Occipital lobe (tissue), 2 donors: ENCODE measurements around the gene PLEKHA5. TPM values are rescaled to one million over a fixed set of nuclear protein-coding genes. Genes with fewer than 3 reads are reported as not detected.

Experiments used
- DNase-seq: peaks from one replicate; lab custom pipeline; 2025; lab: John Stamatoyannopoulos, UW
- total RNA-seq: library from RNA; depleted of rRNA; stranded (reverse); fragments of >200 nt; gene quantifications from one replicate; pipeline ENCODE4 v1.2.3, GENCODE V29; 2014

Gene PLEKHA5
- total RNA-seq, 1 donor from 2014 or later: 73.6 TPM

DNA sequence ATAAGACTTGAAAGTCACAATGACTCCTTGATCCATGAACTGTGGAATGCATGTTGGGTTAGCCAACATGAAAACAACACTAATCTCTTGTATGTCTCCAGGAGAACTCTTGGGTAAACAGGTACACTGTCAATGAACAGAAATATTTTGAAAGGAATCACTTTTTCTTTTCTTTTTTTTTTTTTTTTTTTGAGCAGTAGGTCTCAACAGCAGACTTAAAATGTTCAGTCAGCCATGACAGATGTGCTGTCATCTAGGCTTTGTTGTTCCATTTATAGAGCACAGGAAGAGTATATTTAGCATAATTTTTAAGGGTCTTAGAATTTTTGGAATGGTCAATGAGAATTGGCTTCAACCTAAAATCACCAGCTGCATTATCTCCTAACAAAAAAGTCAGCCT, 2.3 kb upstream of the PLEKHA5 start:
- DNase-seq: no peak

DNA sequence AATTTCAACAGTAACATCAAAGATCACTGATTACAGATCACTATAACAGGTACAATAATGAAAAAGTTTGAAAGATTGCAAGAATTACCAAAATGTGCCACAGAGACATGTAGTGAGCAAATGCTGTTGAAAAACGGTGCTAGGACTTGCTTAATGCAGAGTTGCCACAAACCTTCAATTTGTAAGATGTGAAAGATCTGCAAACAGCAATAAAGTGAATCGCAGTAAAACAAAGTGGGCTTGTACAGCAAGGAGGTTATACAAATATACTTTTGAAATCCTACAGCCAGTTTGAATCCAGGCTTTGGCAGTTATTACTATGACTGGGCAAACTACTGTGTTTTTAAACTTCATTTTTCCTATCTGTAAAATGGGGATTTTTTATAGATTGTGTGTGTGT, 1.0 kb upstream of the PLEKHA5 start:
- DNase-seq: no peak

DNA sequence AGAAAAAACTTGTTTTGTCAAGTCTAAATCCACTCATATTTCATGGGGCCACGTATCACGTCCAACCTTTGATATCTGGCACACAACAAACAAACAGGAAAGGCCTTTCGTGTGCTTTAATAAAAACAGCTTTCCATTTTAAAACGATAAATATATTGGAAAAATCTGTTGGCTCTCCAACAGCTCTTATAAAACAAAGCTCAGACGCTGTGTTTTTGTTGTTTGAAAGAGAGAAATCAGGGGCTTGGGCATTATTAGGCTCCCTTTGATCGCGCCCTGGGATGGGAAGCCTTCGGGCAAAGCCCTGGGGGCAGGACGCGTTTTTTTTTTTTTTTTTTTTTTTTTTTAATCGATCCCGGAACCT, 429 bp upstream of the PLEKHA5 start:
- no peak for DNase-seq

DNA sequence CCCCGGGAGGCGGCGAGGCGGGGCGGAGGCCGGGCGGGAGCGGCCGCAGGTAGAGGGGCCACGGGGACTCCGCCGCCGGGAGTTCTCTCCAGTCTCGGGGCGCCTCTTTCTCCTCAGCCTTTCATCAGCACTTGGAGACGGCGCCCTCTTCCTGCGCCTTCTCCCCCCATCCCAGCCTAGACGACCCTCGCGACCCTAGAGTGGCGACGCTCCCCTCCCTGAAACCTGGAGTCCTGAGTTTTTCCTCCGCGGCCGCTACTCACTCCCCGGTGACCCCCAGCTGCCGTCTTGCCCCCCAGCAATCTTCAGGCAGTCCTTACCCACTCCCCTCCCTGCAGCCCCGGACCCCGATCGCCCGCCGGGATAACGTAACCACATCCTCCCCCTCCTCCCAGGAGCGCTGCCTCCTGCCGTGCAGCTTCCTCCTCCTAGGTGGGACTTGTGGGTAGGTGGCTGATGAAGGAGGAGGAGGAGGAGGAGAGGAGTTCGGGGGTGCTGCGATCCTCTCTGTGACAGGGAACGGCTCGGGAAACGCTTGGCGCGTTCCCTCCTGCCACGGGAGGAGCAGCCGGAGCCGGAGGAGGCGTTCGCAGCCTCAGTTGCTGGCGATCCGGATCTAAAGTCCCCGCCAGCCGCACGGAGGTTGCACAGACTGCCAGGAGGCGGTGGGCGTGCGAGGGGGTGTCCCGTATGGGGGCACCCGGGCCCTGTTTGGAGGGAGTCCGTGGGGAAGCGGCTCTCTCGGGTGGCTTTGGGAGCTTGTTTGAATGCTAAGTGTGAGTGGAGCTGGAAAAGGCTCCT, 891 bp downstream of the PLEKHA5 start:
- DNase-seq: peak; percentile 32

DNA sequence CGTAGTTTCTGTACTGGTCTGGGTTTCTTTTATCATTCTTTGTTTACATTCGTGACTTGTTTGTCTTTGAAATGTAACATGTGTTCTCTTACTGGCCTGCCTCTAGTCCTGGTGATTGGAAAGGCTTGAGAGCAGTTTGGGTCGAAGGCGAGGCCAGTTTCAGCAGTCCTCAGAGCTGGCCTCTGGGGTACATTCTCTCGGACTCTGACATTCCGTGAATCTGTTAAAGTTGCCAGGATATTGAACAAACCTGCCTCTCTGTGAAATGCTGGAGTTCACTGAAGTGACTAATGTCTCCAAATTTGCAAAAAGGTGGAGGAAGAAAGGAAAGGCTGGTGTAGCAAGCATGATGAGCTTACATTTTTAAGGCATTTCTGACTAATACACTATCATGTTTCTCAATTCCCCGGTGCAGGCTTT, 1.5 kb downstream of the PLEKHA5 start:
- peak; percentile 32 for DNase-seq

DNA sequence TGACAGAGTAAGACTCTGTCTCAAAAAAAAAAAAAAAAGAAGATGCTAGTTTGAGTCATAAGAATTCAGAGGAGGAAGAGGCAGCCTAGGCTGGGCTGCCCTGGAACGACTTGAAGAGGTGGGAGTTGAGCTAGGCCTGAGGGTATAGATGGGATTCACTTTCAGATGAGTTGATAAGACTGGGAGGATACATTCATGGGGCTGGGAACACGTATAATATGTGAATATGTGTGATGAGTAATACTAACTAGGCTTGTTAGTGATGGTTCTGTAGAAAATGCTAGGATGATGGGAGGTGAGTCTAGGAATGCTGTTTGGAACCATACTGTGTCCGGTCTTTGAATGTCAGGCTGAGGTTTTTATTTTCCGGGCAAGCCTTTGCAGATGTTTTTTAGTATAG, 9.0 kb downstream of the PLEKHA5 start:
- DNase-seq: no peak

DNA sequence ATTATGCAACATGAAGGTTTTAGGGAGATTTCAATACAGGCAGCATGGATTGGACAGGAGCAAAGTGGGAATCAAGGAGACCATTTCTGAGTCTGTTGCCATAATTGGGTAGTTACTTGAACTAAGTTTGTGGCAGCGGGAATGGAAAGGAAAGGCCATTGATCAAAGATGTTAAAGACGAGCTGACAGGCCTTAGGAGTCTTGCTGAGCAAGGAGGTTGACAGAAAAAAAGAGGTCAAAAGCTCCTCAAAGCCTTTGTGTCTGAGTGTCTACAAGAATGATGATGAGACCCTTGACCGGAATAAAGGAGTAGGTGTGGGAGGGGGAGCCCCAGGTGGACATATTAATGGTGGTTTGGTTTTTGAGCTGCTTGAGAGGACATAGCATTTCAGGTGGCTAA, 9.4 kb downstream of the PLEKHA5 start:
- DNase-seq: no peak

DNA sequence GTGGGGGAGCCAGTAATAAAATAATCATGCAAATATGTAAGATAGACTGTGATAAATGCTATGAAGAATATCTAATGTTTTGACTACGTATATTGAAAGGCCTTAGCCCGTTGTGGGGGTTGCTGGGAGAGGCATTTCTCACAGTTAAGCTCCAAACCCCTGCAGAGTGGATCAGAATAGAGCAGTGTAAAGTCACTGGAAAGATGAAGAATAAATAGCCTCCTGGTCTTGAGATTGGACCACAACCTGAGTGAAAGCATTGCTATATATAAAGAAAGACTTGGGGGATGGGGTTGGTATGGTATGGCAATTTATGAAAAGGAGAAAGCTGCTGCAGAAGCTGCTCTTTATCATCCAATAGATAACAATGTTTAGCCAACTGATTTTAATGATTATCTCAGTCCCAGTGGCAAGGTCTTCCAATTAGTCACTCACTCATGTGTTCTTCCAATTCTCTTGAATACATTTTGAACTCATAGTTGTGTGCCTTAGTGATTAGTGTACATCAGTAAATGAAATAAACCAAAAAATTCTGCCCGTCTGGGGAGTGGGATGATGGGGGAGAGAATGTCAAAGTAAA, 10.2 kb downstream of the PLEKHA5 start:
- DNase-seq: no peak

DNA sequence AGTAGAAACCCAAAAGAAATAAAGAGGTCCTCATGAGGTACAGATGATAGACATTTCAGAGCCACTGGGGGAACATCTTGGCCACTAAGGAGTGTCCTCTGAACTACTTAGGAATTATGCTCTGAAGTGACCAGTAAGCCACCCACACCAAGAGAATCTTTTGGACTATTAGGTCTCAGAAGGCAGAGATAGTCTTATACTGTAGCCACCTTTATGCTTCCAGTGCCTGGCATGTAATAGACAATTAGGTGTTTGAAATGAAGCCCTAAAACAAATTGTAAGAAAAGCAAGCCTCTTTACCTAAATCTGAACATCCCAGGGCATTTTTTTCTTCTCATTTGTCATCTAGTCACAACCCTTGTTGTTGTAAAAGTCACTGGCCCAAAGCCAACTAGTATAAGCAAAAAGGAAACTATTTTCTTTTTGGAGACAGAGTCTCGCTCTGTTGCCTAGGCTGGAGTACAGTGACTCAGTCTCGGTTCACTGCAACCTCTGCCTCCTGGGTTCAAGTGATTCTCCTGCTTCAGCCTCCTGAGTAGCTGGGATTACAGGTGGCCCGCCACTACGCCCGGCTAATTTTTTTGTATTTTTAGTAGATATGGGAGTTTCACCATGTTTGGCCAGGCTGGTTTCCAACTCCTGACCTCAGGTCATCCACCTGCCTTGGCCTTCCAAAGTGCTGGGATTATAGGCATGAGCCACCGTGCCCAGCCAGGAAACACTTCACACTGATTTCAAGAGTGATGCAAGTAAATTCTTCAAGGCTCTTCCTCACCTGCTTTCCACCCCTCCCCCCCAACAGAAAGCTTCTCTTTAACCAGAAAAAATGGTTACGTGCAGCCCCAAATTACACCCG, 11.1 kb downstream of the PLEKHA5 start:
- DNase-seq: no peak

DNA sequence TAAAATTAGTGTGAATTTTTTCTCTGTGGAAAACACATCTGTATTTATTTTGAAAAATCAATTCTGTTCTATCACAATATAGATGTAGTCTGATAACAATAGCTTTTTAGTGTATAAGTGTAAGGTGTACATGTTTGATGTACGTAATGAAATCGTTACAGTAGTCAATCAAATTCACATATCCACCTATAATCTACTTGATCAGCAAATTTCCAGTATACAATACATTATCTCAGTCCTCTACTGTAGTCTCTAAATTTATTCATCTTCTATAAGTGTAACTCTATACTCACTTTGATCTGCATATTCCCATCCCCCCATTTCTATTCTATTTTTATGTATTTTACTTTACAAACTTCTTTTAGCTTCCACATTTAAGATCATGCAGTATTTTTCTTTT, 13.0 kb downstream of the PLEKHA5 start:
- no peak for DNase-seq

DNA sequence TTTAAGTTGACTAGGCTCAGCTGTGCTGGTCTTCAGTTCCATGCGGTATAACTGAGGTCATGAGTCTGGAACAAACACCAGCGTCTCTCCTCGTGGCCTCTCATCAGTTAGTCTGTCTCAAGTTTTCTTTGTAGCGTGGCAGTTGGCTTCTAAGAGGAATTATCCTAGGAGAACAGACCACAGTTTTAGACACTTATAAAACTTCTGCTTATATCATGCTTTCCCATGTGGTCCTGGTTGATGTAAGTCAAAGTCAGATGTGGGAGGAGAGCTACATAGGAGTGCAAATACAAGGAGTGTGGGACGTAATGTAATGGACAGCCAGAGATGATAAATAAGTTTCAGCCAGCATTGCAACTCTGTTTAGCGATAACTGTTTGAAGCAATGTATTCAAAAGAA, 14.8 kb downstream of the PLEKHA5 start:
- DNase-seq: no peak

DNA sequence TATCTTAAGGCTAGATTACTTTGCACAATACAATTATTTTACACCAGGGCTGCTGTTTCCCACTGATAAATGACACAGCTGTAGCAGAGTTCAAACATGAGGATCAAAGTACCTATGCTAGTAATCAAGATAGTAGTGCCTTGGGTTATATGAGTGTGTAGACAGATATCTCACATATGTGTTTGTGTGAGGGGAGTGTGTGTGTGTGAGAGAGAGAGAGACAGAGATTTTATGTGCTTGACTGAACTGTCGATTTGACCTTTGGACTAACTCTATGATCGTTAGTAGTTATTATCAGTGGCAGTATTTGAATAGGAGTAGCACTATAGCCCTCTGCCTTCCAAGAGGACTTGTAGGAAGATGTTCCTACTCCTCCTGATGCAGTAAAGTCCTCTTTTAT, 15.5 kb downstream of the PLEKHA5 start:
- DNase-seq: no peak

DNA sequence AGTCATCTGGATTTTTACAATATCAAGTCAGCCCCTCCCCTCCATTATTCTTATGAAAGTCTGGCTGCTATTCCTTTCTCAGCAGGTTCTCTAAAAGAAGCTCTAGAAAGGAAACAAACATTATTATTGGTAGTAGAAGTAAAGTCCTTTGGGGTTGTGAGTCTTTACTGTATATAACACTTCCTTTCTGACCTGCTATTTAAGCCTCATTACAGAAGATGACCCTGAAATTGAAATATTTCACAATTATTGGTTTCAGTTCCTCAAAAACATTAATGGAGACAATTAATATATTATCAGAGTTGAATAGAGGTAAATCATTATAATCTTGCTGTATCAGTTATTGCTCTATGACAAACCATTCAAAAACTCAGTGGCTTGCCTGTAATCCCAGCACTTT, 19.3 kb downstream of the PLEKHA5 start:
- DNase-seq: no peak

DNA sequence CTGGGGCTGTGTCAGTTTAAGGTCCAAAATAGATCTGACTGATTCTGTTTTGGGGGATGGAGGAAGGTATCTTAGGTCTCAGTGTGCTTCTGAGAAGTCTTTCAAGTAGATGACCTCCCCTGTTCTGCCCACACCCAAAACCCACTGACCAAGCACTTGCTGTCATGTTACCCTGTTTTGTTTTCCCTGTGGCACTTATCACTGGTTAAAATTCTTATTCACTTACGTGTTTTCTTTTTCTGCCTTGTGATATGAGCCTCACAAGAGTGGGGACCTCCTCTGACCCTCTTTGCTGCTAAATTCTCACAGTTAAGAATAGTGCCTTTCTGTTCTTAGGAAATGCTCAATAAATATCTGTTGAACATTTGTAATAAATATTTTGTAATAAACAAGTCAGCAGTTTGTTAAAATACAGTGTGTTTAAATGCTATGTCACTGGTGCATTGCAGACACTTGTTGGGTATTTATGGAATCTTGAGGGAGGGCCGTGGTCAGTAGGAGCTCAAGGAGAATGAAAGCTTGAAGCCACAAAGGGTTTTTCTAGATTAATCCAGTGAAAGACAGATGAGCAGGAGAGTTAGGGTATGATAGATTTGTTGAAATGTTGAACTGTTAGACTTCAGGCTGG, 20.9 kb downstream of the PLEKHA5 start:
- no peak for DNase-seq

DNA sequence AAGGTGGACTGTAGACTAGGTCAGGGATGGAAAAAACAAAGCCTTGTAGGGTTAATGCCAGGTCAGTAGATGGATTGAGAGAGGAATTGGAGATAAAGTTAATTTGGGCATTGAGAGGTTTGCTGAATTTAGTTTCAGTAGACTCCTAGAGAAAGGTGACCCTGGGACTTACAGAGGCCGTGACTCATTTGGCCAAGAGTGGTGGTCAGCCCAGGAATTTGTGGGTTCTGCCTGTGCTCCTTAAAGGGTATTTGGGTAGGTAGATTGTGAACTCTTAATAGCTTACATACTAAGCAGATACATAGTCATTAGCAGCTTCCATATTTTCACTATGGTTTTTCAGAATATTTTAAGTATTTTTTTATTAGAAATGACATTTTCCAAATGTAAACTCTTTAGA, 21.8 kb downstream of the PLEKHA5 start:
- no peak for DNase-seq

DNA sequence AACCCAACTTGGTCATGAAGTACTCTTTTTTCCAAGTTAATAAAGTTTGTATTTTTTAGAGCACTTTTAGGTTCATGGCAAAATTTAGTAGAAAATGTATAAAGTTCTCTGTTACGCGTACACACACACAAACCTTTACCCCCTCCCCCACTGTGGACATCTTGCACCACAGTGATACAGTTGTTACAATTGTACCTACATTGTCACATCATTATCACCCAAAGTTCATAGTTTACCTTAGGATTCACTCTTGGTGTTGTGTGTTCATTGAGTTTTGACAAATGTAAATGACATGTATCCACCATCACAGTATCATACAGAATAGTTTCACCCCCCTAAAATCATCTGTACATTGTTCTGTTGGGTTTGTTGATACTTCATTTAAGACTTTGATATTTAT, 23.9 kb downstream of the PLEKHA5 start:
- no peak for DNase-seq

DNA sequence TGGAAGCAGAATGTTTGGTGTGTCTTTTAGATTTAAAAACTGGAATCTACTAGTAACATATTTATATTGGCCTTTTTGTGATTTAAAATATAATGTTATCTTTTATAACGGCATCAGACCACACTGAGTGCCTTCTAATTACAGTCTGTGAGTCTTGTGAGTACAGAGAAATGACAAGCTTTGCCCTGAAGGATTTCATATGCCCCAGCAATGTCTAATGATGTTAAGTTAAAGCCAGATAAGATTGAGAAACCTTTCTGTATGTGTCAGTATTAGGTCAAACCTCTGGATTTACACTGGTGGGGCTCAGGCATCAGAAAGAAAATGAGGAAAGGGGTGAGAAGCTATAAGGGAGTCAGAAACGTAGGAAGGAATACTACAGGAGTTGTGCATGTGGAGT, 25.2 kb downstream of the PLEKHA5 start:
- DNase-seq: no peak

DNA sequence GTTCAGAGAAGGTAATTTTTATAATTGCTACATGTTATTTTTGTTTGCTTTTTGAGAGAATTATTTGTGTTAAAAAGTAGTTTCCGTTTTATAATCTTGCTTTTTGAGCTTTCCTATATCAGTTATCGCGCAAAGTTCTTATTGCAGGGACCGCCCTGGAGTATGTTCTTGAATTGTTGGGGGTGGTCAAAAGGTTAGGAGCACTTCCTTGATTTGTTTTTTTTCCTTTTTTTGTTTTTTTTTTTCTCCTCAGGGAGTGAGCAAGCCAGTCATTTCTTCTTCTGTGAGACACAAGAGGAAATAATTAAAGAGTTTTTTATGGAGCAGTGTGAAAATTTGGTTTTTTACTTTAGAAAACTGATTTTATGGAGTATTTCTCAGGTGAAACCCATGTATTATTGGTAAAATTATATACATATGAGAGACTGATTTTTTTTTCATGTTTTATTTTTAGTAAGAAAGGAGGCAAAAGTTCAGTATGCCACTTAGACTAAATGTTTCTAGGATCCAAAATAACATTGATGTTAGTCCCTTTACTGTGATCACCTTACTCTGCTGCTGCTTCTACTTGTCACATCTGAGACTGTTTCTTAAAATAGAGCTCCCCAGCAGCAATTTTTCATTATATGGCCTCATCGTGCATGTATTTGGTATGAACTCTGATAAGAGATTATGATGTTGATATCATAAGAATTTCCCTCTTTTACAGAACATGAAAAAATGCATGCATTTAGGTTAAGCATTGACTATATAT, 26.6 kb downstream of the PLEKHA5 start:
- DNase-seq: no peak

DNA sequence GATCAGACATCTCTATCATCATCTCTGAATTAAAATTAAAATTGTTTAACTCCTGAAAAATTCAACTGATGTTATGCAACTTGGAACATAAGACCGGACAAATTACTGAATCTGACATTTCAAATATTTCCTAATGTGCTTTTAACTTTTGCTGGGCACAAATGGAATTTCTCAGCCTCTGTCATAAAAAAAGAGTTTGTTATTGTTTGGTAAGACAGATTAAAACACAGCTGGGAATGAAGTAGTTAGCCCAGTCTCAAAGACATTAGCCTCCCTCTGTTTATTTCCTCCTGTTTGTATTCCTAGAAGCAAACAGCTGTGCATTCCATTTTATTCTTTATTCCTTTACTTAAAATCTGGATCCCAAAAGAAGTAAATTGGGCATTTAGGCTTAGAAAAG, 29.4 kb downstream of the PLEKHA5 start:
- DNase-seq: no peak

DNA sequence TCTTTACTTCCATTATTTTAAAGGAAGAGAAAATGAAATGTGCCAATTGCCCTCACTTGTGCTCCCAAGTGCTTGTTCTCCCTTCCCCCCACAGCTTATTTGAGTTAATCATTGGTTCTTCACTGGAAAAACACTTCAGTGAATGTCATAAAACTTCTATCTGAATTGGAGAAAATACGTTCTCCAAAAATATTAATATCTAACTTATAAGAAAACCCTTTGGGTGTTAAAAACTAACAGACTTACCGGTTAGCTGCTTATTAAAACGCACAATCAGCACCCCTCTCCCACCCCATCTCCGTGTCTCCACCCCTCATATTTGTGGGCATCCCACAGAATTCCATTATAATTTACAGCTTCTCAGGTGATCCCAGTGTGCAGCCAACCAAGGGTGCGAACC, 31.7 kb downstream of the PLEKHA5 start:
- no peak for DNase-seq

DNA sequence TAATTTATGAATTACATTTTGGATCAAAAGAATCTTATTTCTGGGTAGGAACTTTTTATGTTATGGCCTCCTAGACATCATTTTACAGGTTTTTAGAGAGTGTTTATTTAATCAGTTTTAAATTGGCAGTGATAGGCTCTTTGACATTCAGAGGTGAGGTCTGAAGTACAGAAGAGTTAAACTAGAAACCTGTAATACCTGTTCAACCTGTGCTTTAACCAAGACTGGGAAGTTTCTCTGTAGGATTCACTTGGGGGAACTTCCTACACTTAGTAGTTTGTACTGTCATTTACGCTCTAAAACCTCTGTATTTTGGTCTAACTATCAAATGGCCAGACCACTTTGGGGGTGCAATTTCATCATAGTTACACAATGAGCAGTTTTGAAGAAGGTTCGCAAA, 35.9 kb downstream of the PLEKHA5 start:
- no peak for DNase-seq
